Measurements from ENCODE around the gene KCNN1.
"Not testable (repeated sequence)": the region's sequence is repeated elsewhere in the genome, so short reads cannot be mapped to it uniquely, and the experiment has no call there.

KCNN1 gene

DNA sequence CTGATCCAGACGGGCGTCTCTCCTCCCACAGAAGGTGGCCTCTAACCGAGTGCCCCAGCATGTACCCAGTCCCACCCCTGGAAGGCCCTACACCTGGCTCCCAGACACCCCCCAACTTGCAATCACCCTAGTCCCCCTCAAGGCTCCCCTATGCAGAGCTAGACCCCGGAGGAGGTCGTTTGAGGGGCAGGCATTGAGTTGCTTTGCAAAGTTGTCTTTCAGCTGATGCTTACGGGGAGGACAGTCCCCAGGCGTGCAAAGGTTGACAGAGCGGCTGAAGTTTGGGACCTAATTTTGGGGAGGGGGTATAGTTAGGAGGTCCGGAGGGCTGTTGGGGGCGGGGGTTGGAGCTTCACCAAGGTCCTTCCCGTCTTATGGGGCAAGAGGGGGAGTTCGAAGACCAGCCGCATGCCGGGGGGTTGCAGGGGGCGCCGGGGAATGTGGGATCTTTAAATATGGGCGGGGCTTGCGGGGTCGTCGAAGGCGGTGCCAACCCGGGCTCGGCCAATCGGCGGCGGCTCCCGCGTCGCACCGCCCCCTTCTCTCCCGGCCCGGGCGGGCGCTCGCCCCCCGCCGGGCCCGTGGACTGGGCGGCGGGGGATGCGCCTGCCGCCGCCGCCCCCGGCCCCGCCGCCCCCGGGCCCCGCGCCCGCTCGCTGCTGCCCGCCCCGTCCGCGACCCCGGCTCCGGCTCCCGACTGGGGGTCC, at the start of gene KCNN1:
TSS of gene KCNN1 (plus strand) at position 558 of the 707 bp plus-strand sequence. CDS start 6,782 bp downstream, outside the sequence.
- DNase-seq, result no peak

DNA sequence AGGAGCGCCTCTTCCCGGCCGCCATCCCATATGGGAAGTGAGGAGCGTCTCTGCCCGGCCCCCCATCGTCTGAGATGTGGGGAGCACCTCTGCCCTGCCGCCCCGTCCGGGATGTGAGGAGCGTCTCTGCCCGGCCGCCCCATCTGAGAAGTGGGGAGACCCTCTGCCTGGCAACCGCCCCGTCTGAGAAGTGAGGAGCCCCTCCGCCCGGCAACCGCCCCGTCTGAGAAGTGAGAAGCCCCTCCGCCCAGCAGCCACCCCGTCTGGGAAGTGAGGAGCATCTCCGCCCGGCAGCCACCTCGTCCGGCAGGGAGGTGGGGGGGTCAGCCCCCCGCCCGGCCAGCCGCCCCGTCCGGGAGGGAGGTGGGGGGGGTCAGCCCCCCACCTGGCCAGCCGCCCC, 48.8 kb upstream of the KCNN1 start:
- not testable (repeated sequence) for DNase-seq

- DNase-seq, result not testable (repeated sequence)
Measured at GRCh38 chr19:17919122-17919521, 47.8 kb upstream of the KCNN1 start.

GRCh38 chr19:17920527-17920926, 46.4 kb upstream of the KCNN1 start:
- DNase-seq, result no peak

DNA sequence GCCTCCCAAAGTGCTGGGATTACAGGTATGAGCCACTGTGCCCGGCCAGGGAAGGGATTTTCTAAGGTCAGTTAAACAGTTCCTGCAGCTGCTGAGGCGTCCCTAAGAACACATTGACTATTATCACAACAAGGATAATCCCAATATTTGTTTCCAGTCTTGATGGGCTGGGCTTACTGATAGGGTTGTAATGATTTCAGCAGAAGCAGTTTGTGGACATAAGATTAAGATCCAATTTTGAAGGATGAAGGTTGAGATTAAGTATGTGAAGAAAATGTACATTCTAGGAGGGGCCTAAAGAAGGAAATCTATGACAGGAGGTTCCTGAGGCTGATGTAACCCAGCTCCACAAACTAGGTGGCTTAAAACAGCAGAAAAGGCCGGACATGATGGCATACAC, 44.8 kb upstream of the KCNN1 start:
- DNase-seq, result no peak

DNA sequence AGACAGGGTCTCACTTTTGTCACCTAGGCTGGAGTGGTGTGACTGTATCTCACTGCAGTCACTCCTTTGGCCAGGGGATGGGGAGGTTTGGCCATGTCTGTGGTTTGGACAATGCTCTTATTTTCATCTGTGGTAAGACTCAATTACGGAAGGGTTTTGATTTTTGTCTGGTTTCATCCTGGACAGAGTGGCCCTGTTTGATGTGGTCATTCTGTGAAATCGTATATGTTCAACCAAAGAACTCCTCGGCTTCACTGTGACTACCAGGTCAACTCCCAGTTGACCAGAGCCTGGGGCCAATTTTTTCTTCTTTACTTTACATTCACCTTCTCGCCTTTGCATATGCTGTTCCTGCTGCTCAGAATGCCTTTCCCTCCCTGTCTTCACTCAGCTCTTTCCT, 40.9 kb upstream of the KCNN1 start:
- no peak for DNase-seq

- DNase-seq, result no peak
Measured at GRCh38 chr19:17929056-17929455, 37.9 kb upstream of the KCNN1 start.

DNA sequence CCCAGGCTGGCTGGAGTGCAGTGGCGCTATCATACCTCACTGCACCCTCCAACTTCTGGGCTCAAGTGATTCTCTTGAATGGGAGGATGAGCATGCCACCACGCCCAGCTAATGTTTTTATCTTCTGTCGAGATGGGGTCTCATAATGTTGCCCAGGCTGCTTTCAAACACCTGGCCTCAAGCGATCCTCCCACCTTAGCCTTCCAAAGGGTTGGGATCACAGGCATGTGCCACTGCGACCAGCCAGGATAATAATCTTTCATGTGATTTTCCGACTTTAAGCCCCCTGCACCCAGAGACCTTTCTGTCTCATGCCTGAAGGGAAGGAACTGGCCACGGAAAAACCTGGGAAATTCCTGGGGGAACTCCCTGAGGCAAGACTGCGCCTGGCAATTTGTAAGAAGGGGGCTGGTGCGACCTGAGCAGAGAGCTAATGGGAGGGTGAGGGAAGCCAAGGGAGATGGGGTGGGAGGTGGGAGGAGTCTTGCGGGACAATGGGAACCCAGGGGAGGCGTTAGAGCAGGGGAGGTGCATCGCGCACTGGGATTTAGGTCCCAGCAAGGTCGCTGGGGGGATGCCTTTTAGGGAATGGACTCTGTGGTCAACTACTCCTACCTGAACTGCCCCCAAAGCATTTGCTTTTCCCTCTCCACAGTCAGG, 35.2 kb upstream of the KCNN1 start:
- peak; percentile 37 for DNase-seq

DNA sequence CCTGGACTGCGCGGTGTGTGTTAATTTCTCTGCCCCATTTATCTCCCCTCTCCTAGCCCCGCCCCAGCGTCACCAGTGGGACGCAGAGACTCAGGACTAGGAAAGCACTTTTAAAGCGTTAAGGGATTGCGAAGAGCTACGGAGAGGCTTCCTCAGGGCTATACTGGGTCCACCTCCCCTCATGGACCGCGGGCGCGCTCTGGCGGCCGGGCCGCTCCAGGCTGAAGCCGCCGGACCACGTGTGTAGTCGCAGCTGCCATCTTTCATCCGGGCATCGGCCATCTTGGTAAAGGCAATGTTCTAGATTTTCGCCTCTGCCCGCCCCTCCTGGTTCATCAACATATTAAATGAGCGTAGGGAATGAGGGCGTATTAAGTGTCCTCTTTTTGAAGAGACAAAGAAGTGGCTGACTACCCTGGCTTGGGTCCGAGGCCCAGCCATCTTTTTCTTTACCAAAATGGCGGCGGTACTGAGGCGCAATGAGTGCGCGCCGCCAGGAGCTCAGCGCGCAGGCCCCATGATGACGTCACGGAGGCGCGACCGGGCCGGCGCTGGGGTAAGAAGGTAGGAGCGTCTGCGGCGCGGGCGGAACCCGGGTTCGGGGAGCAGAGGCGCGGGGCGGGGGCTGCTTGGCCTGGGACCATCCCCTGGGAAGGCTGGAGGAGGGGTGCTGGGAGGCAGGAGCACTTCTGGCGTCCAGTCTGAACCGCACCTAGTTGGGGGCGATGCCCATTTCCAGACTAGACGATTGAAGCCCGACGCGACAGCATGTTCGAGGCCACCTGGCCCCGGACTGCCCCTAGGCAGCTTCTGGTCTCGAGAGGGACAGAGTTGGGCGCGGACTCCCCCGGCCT, 34.2 kb upstream of the KCNN1 start, which contains the start of gene CCDC124:
TSS of gene CCDC124 (plus strand) at position 531 of the 854 bp plus-strand sequence. CDS start 3,406 bp downstream, outside the sequence.
- DNase-seq, result peak; percentile 86

GRCh38 chr19:17933414-17934129, 33.3 kb upstream of the KCNN1 start:
- no peak for DNase-seq

DNA sequence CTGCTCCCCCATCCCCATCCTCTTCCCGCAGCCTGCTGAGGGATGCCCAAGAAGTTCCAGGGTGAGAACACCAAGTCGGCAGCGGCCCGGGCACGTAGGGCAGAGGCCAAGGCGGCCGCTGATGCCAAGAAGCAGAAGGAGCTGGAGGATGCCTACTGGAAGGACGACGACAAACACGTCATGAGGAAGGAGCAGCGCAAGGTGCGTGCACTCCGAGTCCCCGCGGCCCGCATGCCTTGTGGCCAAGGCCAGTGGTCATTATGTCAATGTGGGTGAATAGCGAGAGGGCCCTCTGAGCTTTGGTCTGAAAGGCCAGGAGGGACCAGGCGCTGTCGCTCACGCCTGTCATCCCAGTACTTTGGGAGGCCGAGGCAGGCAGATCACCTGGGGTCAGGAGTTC, 30.5 kb upstream of the KCNN1 start:
- no peak for DNase-seq

DNA sequence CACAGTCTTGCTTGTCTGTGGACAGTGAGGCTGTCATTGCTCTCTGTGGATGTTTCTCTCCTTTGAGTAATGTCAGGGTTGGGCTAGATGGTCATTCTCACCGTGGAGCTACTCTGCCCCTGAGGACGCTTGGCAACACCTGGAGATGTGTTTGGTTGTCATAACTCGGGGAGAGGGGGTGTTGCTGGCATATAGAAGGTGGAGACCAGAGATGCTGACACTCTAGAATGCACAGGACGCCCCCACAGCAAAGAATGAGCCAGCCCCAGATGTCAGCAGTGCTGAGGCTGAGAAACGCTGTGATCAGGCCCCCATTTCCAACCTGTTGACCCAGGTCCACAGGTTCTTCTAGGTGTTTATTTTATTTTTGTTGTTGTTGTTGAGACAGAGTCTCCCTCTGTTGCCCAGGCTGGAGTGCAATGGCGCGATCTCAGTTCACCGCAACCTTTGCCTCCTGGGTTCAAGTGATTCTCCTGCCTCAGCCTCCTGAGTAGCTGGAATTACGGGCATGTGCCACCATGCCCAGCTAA, 29.5 kb upstream of the KCNN1 start:
- no peak for DNase-seq

DNA sequence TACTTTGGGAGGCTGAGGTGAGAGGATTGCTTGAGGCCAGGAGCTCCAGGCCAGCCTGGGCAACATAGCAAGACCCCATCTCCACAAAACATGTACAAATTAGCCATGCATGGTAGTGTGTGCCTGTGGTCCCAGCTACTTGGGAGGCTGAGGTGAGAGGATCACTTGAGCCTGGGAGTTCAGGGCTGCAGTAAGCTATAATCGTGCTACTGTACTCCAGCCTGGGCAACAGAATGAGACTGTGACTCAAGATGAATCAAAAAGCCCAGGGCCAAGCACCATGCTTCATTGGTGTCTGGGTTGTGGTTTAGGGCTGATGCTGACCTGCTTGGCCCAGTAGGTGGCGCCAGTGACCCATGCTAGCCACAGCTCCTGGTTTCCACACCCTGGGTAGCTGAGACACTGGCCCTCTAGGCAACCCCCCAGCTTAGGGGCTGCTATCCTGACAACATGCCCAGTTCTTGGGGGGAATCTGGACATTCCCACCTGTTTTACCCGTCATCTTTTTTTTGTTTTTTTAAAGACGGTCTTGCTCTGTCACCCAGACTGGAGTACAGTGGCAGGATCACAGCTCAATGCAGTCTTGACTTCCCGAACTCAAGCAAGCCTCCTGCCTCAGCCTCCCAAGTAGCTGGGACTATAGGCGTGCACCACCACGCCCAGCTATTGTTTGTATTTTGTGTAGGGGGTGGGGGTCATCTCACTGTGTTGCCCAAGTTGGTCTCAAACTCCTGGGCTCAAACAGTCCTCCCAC, 28.6 kb upstream of the KCNN1 start:
- DNase-seq, result peak; percentile 35

DNA sequence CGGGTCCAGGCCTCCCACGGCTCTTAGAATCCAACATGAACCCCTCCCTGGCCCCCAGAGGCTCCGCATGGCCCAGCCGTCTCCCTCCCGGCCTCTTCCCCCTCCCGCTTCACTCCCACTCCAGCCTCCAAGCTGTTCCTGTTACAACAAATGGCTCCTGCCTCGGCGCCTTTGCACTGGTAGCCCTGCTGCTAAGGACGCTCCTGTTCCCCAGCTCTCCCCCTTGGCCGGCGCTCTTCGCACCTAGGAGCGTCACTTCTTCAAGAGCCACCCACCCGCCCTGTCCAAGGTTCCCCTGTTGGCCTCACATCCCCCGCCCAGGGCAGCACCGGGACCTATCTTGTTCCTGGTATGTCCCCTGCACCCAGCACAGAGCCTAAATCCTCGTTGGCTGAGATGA, 24.7 kb upstream of the KCNN1 start:
- no peak for DNase-seq

- no peak for DNase-seq
Measured at GRCh38 chr19:17942582-17943273, 24.2 kb upstream of the KCNN1 start.

DNA sequence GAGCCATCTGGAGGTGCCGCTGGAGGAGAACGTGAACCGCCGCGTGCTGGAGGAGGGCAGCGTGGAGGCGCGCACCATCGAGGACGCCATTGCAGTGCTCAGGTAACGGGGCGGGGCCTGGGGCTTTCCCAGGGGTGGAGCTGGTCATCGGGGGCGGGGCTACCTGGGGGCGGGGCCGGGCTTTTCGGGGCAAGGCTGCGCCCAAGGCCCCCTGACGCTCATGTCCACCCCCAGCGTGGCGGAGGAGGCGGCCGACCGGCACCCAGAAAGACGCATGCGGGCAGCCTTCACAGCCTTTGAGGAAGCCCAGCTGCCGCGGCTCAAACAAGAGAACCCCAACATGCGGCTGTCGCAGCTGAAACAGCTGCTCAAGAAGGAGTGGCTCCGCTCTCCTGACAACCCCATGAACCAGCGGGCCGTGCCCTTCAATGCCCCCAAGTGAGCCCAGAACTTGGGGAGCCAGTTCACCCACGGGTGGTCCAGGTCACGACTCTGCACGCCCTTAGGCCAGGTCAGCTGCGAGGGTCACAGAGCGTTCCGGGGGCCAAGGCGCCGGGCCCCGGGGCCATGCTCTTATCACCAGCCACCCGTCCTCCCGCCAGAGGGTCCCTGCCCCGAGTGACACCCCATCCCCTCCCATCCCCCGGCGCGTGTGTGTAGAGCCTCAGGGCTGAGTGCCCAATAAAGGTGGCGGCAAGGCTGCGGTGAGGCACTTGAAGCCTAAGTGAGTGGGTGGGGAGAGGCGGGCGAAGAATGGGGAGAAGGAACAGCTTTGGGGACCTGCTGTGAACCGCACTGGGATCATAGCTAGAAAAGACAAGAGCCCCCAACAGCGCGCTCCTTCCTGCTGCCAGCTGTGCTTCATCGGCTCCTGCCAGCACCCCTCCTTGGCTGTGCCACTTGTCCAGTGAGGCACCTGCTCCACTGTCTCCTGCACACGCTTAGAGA, 23.4 kb upstream of the KCNN1 start:
- no peak for DNase-seq

DNA sequence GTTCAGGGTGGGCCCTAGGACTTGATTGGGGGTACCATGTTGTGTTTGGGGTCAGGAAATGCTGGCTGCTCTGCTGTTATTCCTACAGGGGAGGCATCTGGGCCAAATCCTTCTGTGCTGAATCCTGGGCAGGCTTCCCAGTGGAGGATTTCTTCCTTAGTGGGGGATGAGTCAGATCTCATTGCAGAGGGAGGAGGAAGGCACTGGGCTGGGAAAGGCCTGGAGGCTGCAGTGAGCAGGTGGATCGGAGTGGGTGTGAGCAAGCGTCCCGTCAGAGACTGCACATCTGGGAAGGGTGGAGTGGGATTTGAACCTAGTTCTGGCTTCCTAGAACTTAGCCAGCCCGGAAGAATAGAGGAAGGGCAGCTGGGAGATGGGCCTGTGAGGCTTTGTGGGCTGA, 22.6 kb upstream of the KCNN1 start:
- DNase-seq, result no peak

DNA sequence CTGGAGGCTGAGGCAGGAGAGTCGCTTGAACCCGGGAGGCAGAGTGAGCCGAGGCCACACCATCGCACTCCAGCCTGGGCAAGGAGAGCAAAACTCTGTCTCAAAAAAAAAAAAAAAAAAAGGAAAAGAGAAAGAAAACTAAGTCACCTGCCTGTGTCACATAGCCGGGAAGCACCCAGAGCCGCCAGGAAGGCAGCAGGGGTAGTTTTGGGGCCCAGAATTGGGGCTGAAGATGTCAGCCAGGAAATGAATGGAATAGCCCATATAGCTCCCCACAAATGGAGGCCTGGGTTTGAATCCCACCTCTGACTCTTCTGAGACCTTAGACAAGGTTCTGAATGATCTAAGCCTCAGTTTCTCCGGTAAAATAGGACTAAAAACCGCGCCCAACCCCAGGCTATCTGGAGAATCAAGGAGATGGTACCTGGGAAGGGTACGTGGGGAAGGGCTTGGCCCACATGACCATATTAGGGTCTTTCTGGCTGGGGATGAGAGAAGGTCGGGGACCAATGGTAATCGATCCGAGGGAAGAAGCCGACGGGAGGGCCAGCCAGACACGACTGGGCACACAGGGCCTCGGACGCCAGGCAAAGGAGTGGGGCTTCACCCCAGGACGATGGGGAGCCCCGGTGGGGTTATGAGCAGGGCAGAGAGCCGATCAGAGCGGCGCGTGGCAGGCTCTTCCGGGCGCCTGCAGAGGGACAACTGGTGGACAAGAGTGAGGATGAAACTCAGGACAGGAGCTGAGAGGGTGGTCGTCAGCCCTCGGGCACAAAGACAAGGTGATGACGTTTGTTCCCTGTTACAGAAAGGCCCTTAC, 19.7 kb upstream of the KCNN1 start:
- no peak for DNase-seq

Data from NCI-H2227 treated with DMSO at 0.1 percent for 48 hours (cell line).